ENCODE data around the gene FLOT2. TPM values are rescaled to one million over a fixed set of nuclear protein-coding genes. Genes with fewer than 3 reads are reported as not detected.

Gene FLOT2
- polyA plus RNA-seq, 1 donor = 74.6 TPM

DNA sequence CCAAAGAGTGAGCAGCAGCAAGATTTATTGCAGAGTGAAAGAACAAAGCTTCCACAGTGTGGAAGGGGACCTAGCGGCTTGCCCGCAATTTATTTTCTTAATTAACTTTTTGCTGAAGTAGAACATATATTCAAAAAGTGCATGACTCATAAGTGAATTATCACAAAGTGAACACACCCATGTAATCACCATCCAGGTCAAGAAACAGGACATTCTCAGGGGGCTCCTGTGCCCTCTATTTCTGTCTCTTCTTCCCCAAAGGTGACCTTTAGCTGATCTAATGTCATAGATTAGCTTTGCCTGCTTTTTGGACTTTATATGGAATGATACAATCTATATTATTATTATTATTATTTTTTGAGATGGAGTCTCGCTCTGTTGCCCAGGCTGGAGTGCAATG is 22.8 kb downstream of the FLOT2 start:
- peaks cover 4% of the 10 kb centered on the region for H3K4me1 ChIP-seq (ENCODE audit: control insufficient read depth, insufficient read depth, low read length)
- DNase-seq = no peak
- no peaks in the 10 kb centered on the region for H3K27me3 ChIP-seq (ENCODE audit: control insufficient read depth, insufficient read depth, low read length)
- no peaks in the 10 kb centered on the region for H3K9me3 ChIP-seq (ENCODE audit: control insufficient read depth, low read depth, low read length)
- WGBS (ENCODE audit: insufficient coverage, low lambda C conversion rate) = no CpG with 5 or more reads among the region's 3 CpGs
- peaks cover 10% of the 10 kb centered on the region for H3K36me3 ChIP-seq (ENCODE audit: control insufficient read depth, insufficient read depth, low read length)
- no peak overlapping the region for H3K4me3 ChIP-seq (ENCODE audit: low read length)
- no peak overlapping the region for H3K27ac ChIP-seq (ENCODE audit: low read length)

DNA sequence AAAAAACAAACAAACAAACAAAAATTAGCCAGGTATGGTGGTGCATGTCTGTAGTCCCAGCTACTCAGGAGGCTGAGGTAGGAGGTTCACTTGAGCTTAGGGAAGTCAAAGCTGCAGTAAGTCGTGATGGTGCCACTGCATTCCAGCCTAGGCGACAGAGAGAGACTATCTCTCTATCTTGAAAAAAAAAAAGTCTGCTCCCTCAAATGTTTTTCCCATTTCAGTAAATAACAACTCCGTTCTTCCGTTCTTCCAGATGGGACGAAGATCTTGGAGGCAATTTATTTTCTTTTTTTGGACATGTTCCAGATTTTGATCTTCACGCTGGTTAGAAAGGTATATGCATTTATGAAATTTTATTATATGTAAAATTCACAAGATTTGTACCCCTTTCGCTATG is 23.7 kb downstream of the FLOT2 start:
- Histone ChIP-seq H3K36me3 (ENCODE audit: control insufficient read depth, insufficient read depth, low read length) (peaks cover under 1% of the 10 kb centered on the region), H3K4me1 (ENCODE audit: control insufficient read depth, insufficient read depth, low read length) (peaks cover 4% of the 10 kb centered on the region), H3K27ac (ENCODE audit: low read length) (no peak overlapping the region), H3K4me3 (ENCODE audit: low read length) (no peak overlapping the region), H3K27me3 (ENCODE audit: control insufficient read depth, insufficient read depth, low read length) (no peaks in the 10 kb centered on the region), H3K9me3 (ENCODE audit: control insufficient read depth, low read depth, low read length) (no peaks in the 10 kb centered on the region)
- no peak for DNase-seq
- 90% methylated on average over 4 of the region's 7 CpGs for WGBS (ENCODE audit: insufficient coverage, low lambda C conversion rate)

DNA sequence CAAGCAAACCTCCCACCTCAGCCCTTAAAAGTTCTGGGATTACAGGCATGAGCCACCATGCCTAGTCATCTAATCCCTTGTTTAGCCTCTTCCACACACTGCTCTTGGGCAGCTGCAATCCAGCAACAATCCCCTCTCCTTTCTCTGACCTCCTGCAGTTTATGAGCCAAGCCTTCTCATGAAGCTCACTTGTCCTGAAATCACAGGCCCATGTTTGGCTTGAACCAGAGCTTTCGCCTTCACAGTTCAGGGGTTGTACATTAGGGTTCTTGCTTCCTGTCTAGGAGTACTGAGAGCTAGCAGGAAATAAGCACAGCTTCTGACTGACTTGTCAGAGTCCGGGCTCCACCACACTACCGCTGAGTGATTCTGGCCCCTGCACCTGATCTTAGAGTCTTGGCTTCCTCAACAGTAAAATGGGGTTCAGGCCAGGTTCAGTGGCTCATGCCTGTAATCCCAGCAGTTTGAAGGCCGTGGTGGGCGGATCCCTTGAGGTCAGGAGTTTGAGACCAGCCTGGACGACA is 26.4 kb downstream of the FLOT2 start:
- Histone ChIP-seq H3K4me1 (ENCODE audit: control insufficient read depth, insufficient read depth, low read length) (peaks cover 10% of the 10 kb centered on the region), H3K9me3 (ENCODE audit: control insufficient read depth, low read depth, low read length) (no peaks in the 10 kb centered on the region), H3K27me3 (ENCODE audit: control insufficient read depth, insufficient read depth, low read length) (no peaks in the 10 kb centered on the region), H3K36me3 (ENCODE audit: control insufficient read depth, insufficient read depth, low read length) (no peaks in the 10 kb centered on the region), H3K4me3 (ENCODE audit: low read length) (no peak overlapping the region), H3K27ac (ENCODE audit: low read length) (no peak overlapping the region)
- peak; percentile 21 to 46 for DNase-seq
- no CpG with 5 or more reads among the region's 6 CpGs for WGBS (ENCODE audit: insufficient coverage, low lambda C conversion rate)

DNA sequence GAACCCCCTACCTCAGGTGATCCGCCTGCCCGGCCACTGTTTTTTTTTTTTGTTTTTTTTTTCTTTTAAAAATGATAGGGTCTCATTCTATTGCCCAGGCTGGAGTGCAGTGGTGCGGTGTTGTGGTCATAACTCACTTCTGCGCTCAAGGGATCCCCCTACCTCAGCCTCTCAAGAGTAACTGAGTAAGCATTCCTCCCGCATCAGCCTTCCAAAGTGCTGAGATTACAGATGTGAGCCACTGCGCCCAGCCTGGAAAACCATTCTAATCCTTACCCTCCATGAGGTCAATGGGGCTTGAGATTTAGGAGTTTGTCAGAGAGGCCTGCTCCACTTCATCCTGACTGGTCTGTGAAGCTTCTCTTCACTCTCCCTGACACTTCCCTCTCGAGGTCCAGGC is 30.3 kb downstream of the FLOT2 start:
- H3K9me3 ChIP-seq (ENCODE audit: control insufficient read depth, low read depth, low read length) = no peaks in the 10 kb centered on the region
- no peak overlapping the region for H3K27ac ChIP-seq (ENCODE audit: low read length)
- H3K36me3 ChIP-seq (ENCODE audit: control insufficient read depth, insufficient read depth, low read length) = no peaks in the 10 kb centered on the region
- no peaks in the 10 kb centered on the region for H3K27me3 ChIP-seq (ENCODE audit: control insufficient read depth, insufficient read depth, low read length)
- no peak overlapping the region for H3K4me3 ChIP-seq (ENCODE audit: low read length)
- 100% methylated on average over 2 of the region's 7 CpGs for WGBS (ENCODE audit: insufficient coverage, low lambda C conversion rate)
- H3K4me1 ChIP-seq (ENCODE audit: control insufficient read depth, insufficient read depth, low read length) = peaks cover 39% of the 10 kb centered on the region
- no peak for DNase-seq

DNA sequence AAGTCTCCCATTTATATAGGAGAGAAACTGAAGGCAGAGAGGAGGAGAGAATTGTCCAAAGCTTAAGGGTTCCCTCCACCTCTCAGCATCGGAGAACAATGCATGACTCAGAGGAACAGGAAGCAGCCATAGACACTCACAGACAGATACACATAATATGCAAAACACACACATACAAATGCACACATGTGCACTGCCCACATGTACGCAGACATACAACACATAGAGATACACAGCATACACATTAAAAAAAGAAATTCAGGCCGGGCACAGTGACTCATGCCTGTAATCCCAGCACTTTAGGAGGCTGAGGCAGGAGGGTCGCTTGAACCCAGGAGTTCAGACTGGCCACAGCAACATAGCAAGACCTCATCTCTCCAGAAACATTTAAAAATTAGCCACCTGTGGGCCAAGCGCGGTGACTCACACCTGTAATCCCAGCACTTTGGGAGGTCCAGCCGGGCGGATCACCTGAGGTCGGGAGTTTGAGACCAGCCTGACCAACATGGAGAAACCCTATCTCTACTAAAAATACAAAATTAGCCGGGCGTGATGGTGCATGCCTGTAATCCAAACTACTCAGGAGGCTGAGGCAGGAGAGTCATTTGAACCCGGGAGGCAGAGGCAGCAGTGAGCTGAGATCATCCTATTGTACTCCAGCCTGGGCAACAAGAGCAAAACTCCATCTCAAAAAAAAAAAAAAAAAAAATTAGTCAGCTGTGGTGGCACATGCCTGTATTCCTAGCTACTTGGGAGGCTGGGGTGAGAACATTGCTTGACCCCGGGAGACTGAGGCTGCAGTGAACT is 31.4 kb downstream of the FLOT2 start:
- Histone ChIP-seq H3K9me3 (ENCODE audit: control insufficient read depth, low read depth, low read length) (no peaks in the 10 kb centered on the region), H3K27me3 (ENCODE audit: control insufficient read depth, insufficient read depth, low read length) (no peaks in the 10 kb centered on the region), H3K36me3 (ENCODE audit: control insufficient read depth, insufficient read depth, low read length) (peaks cover 4% of the 10 kb centered on the region), H3K4me1 (ENCODE audit: control insufficient read depth, insufficient read depth, low read length) (peaks cover 51% of the 10 kb centered on the region), H3K27ac (ENCODE audit: low read length) (peak overlapping the region; percentile 88), H3K4me3 (ENCODE audit: low read length) (no peak overlapping the region)
- no CpG with 5 or more reads among the region's 13 CpGs for WGBS (ENCODE audit: insufficient coverage, low lambda C conversion rate)
- no peak for DNase-seq

DNA sequence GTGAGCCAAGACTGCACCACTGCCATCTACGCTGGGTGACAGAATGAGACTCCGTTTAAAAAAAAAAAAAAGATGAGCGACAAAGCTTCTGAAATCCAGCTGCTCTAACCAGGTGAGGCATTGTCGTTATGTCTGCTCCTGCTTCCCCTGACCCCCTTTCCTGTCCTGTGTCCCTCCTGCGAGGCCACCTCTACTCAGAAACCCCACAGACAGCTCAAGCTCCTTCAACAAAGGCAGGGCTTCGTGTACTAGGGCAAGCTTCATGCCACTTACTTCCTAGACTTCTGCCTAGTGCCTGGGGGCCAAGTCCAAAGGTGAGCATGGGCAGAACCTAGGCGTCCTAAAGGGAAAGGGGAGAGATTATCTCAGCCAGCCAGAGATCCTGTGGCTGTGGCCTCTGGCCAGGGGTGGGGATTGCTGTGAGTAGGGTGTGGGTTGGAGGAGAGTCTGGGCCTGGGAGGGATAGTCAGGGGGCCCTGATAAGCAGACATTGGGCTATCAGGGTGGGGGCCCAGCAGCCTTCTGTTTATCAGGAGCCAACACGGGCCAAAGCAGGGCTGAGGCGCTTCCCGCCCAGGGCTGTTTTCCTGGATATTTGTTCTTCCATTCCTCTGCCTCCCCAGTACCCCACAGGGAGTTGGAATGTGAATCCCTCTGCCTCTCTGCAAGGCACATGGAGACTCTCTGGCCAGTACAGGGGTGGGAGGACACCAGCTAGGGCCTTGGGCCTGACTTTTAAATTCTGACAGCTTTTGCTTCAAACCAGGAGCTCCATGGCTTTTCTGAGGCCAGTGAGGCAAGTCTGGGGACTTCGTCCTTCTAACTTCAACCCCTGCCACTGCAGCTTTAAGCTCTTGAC is 32.3 kb downstream of the FLOT2 start:
- Histone ChIP-seq H3K4me3 (ENCODE audit: low read length) (no peak overlapping the region), H3K9me3 (ENCODE audit: control insufficient read depth, low read depth, low read length) (no peaks in the 10 kb centered on the region), H3K36me3 (ENCODE audit: control insufficient read depth, insufficient read depth, low read length) (peaks cover 11% of the 10 kb centered on the region), H3K4me1 (ENCODE audit: control insufficient read depth, insufficient read depth, low read length) (peaks cover 58% of the 10 kb centered on the region), H3K27ac (ENCODE audit: low read length) (peak overlapping the region; percentile 88), H3K27me3 (ENCODE audit: control insufficient read depth, insufficient read depth, low read length) (no peaks in the 10 kb centered on the region)
- DNase-seq = peak; percentile 91 to 98
- WGBS (ENCODE audit: insufficient coverage, low lambda C conversion rate) = no CpG with 5 or more reads among the region's 11 CpGs

DNA sequence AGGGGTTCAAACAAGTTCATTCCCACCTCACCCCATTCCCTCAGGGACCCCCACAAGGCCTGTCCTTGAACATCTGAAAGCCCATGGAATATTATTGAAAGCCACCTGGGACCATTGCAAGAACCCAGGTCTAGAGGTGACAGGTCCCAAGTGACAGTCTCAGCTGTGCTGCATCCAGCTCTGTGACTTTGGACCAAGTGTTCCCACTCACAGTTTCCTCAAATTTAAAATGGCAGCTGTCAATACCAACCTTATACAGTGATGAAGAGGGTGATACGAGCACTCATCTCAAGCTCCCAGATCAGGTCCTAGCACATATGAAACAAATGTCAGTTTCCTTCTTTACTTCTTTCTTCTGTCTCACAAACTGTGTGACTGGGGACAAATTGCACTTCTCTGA is 33.6 kb downstream of the FLOT2 start:
- Histone ChIP-seq H3K4me3 (ENCODE audit: low read length) (no peak overlapping the region), H3K27me3 (ENCODE audit: control insufficient read depth, insufficient read depth, low read length) (no peaks in the 10 kb centered on the region), H3K4me1 (ENCODE audit: control insufficient read depth, insufficient read depth, low read length) (peaks cover 58% of the 10 kb centered on the region), H3K9me3 (ENCODE audit: control insufficient read depth, low read depth, low read length) (no peaks in the 10 kb centered on the region), H3K27ac (ENCODE audit: low read length) (peak overlapping the region; percentile 88), H3K36me3 (ENCODE audit: control insufficient read depth, insufficient read depth, low read length) (peaks cover 15% of the 10 kb centered on the region)
- no CpG with 5 or more reads among the region's 1 CpG for WGBS (ENCODE audit: insufficient coverage, low lambda C conversion rate)
- DNase-seq = no peak

DNA sequence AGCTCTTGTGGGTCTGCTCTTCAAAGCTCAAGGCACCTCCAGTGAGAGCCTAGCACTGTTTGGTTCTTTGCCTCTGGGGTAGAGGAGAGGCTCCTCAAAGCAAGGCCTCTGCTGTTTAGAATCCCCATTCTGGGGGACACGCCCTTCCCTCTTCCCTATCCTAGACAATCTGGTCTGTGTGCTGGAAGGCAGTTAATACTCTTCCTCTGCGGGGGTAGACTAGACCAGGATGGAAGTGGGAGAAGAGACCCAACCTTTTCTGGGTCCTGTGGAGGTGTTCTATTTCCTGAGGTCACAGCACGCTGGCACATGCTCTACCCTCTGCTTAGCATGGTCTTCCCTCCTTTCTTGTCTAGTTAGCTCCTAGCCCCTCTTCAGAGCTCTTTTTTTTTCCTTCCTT is 35.0 kb downstream of the FLOT2 start:
- peak overlapping the region; percentile 45 for H3K27ac ChIP-seq (ENCODE audit: low read length)
- H3K4me1 ChIP-seq (ENCODE audit: control insufficient read depth, insufficient read depth, low read length) = peaks cover 58% of the 10 kb centered on the region
- no peak overlapping the region for H3K4me3 ChIP-seq (ENCODE audit: low read length)
- no peaks in the 10 kb centered on the region for H3K27me3 ChIP-seq (ENCODE audit: control insufficient read depth, insufficient read depth, low read length)
- no peaks in the 10 kb centered on the region for H3K9me3 ChIP-seq (ENCODE audit: control insufficient read depth, low read depth, low read length)
- WGBS (ENCODE audit: insufficient coverage, low lambda C conversion rate) = 100% methylated on average over 1 of the region's 3 CpGs
- no peak for DNase-seq
- peaks cover 29% of the 10 kb centered on the region for H3K36me3 ChIP-seq (ENCODE audit: control insufficient read depth, insufficient read depth, low read length)

DNA sequence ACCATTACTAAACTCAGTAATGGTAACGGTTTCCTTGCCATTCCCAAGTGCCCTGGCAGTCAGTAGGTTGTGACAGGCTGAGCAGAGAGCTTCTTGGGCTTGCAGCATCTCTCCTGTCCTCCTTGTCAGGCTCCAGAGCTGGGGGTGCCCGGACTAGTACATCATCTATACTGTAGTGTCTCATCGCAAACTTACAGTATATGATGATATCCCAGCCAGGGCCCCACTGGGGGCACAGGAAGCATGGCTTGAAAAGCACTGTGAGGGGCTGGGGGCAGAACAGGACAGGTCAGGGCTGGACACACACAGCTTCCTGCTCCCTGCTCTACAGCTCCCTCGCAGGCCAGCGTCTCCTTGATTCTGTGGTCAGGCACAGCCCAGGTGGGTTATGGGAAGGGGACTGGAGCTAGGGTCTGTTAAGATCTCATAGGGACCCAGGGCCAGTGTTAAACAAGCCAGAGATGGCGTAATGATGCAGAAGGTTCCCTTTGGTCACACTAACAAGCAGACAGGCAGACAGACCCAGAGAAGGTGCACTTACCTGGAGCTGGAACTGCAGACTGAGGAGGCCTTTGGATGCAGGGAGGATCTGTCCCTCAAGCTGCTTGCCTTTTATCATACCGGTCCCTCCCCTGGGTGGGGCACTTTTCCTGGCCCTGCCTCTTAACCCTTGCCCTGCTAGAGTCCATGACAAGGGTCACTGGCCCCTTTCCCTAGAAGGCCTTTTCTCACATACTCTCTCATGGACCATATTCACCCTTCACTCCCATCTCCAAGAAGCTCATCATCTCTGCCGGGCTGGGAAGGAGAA is 35.9 kb downstream of the FLOT2 start:
- Histone ChIP-seq H3K9me3 (ENCODE audit: control insufficient read depth, low read depth, low read length) (no peaks in the 10 kb centered on the region), H3K27me3 (ENCODE audit: control insufficient read depth, insufficient read depth, low read length) (no peaks in the 10 kb centered on the region), H3K4me1 (ENCODE audit: control insufficient read depth, insufficient read depth, low read length) (peaks cover 57% of the 10 kb centered on the region), H3K36me3 (ENCODE audit: control insufficient read depth, insufficient read depth, low read length) (peaks cover 29% of the 10 kb centered on the region), H3K27ac (ENCODE audit: low read length) (peak overlapping the region; percentile 45), H3K4me3 (ENCODE audit: low read length) (no peak overlapping the region)
- DNase-seq = peak in 1 of 2 donors; percentile 65
- WGBS (ENCODE audit: insufficient coverage, low lambda C conversion rate) = 100% methylated on average over 1 of the region's 8 CpGs

DNA sequence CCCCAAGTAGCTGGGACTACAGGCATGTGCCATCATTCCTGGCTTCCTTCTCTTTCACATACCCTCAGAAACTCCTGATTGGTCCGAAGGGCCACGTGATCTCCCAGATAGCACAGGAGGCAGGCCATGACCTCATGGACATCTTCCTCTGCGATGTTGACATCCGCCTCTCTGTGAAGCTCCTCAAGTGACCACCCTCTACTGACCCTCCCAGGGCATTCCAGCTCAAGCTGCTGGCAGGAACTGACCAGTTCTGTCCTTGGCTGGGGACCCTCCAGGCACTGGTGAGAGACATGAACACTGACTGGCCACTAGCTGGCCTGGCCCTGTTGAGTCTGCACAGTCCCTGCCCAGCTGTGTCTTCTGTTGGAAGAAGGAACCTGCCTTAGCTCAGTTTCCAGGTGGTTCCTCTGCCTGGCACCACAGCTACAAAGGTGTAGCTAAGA is 37.1 kb downstream of the FLOT2 start:
- Histone ChIP-seq H3K36me3 (ENCODE audit: control insufficient read depth, insufficient read depth, low read length) (peaks cover 34% of the 10 kb centered on the region), H3K9me3 (ENCODE audit: control insufficient read depth, low read depth, low read length) (no peaks in the 10 kb centered on the region), H3K27ac (ENCODE audit: low read length) (no peak overlapping the region), H3K4me1 (ENCODE audit: control insufficient read depth, insufficient read depth, low read length) (peaks cover 45% of the 10 kb centered on the region), H3K4me3 (ENCODE audit: low read length) (no peak overlapping the region), H3K27me3 (ENCODE audit: control insufficient read depth, insufficient read depth, low read length) (no peaks in the 10 kb centered on the region)
- WGBS (ENCODE audit: insufficient coverage, low lambda C conversion rate) = no CpG with 5 or more reads among the region's 4 CpGs
- DNase-seq = no peak
